Measurements from ENCODE around the gene PRKCZ.

Gene PRKCZ

DNA sequence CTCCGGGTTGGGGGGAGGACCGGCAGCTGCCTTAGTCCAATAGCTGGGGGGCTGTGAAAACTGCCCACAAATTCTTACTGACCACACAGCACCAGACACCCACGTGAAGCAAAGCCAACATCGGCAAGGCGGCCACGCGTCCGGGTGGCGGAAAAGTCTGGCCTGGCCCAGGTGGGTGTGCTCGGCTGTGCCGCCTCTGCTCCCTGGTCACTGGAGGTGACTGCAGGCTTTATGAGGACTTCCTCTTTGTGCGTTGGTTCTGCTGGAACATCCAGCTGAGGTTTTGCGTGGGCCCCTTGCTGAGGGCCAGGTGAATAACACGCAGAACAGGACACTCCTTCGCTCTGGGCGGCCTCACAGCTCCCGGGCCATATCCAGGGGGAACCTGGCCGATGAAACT lies 108.9 kb downstream of the PRKCZ start:
- H3K27ac ChIP-seq: no peak overlapping the region
- no peak for TF ChIP-seq ZFX (IDR thresholded peaks at IDR 0.05; ENCODE audit: borderline replicate concordance)
- TF ChIP-seq, protein P1, sequence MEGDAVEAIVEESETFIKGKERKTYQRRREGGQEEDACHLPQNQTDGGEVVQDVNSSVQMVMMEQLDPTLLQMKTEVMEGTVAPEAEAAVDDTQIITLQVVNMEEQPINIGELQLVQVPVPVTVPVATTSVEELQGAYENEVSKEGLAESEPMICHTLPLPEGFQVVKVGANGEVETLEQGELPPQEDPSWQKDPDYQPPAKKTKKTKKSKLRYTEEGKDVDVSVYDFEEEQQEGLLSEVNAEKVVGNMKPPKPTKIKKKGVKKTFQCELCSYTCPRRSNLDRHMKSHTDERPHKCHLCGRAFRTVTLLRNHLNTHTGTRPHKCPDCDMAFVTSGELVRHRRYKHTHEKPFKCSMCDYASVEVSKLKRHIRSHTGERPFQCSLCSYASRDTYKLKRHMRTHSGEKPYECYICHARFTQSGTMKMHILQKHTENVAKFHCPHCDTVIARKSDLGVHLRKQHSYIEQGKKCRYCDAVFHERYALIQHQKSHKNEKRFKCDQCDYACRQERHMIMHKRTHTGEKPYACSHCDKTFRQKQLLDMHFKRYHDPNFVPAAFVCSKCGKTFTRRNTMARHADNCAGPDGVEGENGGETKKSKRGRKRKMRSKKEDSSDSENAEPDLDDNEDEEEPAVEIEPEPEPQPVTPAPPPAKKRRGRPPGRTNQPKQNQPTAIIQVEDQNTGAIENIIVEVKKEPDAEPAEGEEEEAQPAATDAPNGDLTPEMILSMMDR (IDR thresholded peaks at IDR 0.05): no peak

DNA sequence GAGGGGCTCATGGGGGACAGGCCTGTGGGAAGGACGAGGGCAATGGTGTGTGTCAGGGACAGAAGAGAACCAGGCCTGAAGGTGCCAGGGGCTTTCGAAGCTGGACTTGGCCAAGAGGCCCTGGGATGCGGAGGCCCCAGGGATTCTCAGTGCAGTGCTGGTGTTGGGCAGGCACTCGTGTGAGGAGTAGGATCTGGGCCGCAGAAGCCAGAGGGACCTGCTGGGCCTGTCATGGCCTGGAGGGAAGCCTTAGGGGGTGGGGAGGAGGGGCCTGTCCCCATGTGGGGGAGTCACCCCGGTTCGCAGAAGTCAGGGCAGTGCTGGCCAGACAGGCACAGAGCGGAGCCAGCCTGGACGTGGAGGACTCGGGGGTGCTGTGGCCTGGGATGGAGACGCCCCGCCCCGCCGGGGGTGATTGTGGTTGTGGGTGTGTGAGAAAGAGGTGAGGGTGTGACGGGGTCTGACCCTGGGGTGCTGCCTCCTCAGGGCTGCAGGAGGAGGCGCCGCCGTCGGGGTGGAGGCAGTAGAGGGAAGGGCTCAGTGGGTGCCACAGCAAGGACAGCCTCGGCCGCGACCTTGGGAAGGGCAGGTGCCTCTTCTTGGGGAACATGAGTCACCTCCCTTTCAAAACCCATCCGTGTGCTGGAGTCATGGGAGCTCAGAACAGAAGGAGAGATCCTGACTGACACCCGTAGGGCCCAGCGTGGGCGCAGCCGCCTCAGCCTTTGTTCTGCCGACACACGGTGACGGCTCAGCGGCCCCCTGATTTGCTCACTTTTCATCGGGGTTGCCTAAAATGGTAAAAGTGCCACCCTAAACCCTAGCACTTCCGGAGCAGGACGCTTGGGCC lies 110.5 kb downstream of the PRKCZ start:
- TF ChIP-seq, protein P1 (IDR thresholded peaks at IDR 0.05): no peak
- no peak for TF ChIP-seq ZFX (IDR thresholded peaks at IDR 0.05; ENCODE audit: borderline replicate concordance)
- H3K27ac ChIP-seq: no peak overlapping the region

DNA sequence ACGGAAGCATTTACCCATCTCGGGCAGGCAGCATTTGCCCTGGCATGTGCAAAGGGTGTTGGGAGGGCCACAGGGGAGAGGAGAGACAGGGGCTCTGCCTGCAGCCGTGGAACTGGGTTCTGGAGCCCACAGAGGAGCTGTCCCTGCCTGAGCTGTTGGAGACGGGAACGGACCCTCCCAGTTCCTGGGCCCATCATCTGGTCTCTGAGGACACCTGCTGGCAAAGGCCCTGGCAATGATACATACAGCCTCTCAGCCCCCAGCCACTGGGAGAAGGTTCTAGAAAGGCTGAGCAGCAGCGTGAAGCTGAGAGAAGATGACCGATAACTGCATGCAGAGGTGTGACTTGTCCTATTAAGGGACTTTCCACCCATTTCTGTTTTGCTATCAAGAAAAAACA lies 113.0 kb downstream of the PRKCZ start:
- no peak for TF ChIP-seq ZFX (IDR thresholded peaks at IDR 0.05; ENCODE audit: borderline replicate concordance)
- TF ChIP-seq, protein P1 (IDR thresholded peaks at IDR 0.05): no peak
- no peak overlapping the region for H3K27ac ChIP-seq

DNA sequence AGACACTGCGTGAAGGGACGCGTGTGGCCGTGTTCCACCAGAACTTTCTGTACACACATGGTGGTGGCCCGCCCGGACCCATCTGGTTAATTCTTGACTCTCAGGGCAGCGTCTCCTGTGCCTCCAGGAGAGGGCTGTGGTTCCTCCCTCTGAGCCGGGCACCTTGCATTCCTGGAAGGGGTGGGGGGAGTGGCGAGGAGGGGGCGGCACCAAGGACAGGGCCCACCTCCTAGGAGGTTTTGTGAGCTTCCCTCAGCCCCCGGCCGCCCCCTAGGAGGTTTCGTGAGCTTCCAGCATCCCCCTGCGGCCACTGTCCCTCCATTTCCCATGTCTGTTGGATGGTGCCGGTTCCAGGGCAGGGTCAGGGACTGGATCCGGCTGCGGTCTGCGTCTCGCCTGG lies 115.4 kb downstream of the PRKCZ start:
- TF ChIP-seq ZFX (IDR thresholded peaks at IDR 0.05; ENCODE audit: borderline replicate concordance): no peak
- TF ChIP-seq, protein P1 (IDR thresholded peaks at IDR 0.05): no peak
- no peak overlapping the region for H3K27ac ChIP-seq

DNA sequence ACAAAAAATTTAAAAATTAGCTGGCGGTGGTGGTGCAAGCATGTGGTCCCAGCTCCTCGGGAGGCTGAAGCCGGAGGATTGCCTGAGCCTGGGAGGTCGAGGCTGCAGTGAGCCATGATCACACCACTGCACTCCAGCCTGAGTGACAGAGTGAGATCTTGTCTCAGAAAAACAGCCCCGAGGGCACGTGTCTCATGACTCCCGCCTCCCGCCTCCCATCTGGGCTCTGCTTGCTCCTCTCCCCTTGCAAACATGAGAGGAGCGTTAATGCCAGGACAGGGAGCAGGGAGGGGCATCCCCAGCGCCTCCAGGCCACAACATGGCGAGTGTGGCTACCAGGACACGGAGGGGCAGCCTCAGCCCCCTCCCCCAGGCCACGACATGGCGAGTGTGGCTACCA lies 116.0 kb downstream of the PRKCZ start:
- TF ChIP-seq ZFX (IDR thresholded peaks at IDR 0.05; ENCODE audit: borderline replicate concordance): no peak
- TF ChIP-seq, protein P1 (IDR thresholded peaks at IDR 0.05): no peak
- H3K27ac ChIP-seq: no peak overlapping the region

DNA sequence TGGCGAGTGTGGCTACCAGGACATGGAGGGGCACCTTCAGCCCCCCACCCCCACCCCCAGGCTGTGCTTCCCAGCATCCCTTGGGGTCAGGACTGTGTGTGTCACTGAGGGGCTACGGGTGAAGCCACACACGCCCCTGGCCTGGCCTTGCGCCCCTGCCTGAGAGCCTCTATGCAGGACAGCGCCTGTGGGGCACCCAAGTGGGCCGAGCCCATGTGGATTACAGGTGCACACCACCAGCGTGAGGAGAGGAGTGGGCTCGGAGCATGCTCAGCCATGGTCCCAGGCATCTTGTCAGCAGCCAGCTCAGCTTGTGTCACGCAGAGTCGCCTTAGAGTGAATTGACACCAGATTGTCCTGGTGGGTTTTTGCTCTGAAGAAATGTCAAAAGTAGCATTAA lies 116.5 kb downstream of the PRKCZ start:
- TF ChIP-seq, protein P1 (IDR thresholded peaks at IDR 0.05): no peak
- TF ChIP-seq ZFX (IDR thresholded peaks at IDR 0.05; ENCODE audit: borderline replicate concordance): no peak
- no peak overlapping the region for H3K27ac ChIP-seq

DNA sequence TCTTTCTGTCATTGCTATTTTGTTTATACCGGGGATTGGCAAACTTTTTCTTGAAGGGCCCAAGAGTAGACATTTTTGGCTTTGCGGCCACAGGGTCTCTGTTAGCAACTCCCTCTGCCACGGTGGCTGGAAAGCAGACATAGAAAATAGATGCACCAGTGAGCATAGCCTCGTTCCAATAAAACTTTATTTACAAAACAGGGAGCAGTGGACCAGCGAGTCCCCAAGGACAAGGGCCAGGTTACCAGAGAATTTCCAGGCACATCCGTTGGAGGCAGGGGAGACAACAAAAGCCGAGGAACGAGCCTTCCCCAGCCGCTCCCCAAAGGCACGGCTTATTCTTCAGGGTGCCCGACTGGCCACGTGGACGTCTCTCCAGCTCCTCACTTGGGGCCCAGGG lies 117.9 kb downstream of the PRKCZ start:
- TF ChIP-seq, protein P1 (IDR thresholded peaks at IDR 0.05): no peak
- TF ChIP-seq ZFX (IDR thresholded peaks at IDR 0.05; ENCODE audit: borderline replicate concordance): no peak
- H3K27ac ChIP-seq: no peak overlapping the region
